ENCODE results near the gene DNAL4.
A peak's percentile ranks its signal among the peaks of the same experiment; 100 is the strongest.

The DNAL4 gene

DNA sequence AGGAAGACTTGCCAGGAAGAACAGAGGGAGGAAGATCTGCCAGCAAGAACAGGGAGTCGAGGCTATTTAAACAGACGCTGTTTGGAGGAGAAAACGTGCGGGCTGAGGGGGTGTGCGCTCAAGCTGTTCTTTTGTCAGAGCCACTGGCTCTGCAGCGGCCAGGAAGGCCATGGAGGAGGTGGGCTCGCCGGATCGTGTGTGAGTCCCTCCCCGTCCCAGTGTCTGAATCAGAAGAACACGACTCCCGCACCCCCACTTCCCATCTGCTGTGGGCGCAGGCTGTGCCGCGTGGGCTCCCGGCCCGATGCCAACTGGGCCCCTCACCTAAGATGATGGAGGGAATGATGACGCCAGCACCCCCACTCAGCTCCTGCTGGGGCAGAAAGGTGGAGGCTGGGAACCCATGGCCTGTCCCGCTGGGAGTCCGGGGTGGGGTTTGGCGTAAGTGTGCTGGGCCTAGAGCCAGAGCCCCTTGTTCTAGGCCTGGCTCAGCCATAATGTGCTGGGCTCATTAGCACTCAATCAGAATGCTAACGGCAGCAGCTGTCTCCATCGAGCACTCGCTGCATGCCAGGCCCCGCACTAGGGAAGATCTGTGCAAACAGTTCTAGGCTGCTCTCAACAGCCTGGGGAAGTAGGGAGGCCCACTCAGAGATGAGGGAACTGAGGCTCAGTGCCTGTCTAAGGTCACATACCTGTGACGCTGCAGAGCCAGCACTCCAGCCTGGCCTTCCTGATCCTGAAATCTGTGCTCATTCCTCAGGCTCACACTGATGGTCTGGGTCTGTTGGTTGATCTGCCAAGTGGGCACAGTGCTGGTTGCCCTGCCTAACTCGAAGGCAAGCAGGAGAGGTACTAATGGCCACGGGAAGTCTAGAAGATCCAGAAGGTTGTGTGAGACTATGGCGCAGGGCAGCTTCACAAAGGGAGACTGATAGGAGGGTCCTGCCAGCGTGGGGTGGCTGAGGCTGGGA is 38.3 kb upstream of the DNAL4 start:
- CTCF ChIA-PET, result no interaction called here
- Histone ChIP-seq H3K4me3 (ENCODE audit: control insufficient read depth in 1 of 7, extremely low read depth in 1 of 7, insufficient read depth in 4 of 7, low read depth in 2 of 7, low read length in 6 of 7) (no peak overlapping the region), H3K27ac (ENCODE audit: insufficient read depth in 1 of 2, low read depth in 1 of 2, low read length in 2 of 2, poor library complexity in 1 of 2, severe bottlenecking in 2 of 2) (no peak overlapping the region), H3K9me3 (ENCODE audit: control extremely low read depth in 1 of 5, control insufficient read depth in 4 of 5, insufficient read depth in 2 of 5, low read depth in 1 of 5, low read length in 4 of 5) (no peaks in the 10 kb centered on the region), H3K27me3 (replicated peaks in 2 of 5; ENCODE audit: control insufficient read depth in 4 of 5, insufficient read depth in 5 of 5, low read length in 4 of 5) (peaks cover 0 to 6% (median 0%) of the 10 kb centered on the region in 5 experiments), H3K36me3 (ENCODE audit: control insufficient read depth in 4 of 4, insufficient read depth in 4 of 4, low read length in 3 of 4) (no peaks in the 10 kb centered on the region), H3K4me1 (ENCODE audit: control extremely low read depth in 1 of 4, control insufficient read depth in 4 of 4, insufficient read depth in 4 of 4, low read length in 3 of 4) (no peaks in the 10 kb centered on the region)
- POLR2A ChIA-PET, result no interaction called here
- DNase-seq, result no peak
- WGBS (ENCODE audit: insufficient coverage), result 96% methylated on average over 24 of the region's 30 CpGs

DNA sequence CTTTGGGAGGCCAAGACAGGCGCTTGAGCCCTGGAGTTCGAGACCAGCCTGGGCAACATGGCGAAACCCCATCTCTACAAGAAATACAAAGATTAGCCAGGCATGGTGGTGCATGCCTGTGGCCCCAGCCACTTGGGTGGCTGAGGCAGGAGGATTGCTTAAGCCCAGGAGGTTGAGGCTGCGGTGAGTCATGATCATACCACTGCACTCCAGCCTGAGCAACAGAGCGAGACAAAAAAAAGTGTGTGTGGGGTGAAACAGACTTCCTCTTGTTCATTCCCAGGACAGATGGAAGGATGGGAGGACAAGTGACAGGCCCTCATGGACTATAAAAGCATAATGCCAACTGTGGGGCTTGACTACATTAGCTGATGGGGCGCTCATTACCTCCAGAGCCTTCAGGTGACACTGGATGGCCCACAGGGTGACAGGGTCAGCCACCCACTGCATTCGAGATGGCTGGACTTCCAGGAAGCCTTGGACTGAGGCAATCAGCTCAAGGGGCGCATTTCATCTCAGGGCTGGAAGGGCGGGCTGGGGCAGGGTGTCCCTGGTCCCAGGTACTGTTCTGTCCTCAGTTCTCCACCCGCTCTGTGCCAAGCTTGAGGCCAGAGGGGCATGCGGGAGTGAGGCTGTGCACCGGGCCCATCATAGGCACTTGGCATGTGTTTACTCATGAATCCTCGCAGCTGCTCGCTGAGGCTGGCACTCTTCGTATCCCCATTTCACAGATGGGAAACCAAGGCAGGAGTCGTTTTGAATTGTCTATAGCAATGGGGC is 37.4 kb upstream of the DNAL4 start:
- Histone ChIP-seq H3K27me3 (replicated peaks in 2 of 5; ENCODE audit: control insufficient read depth in 4 of 5, insufficient read depth in 5 of 5, low read length in 4 of 5) (peaks cover 0 to 2% (median 0%) of the 10 kb centered on the region in 5 experiments), H3K36me3 (ENCODE audit: control insufficient read depth in 4 of 4, insufficient read depth in 4 of 4, low read length in 3 of 4) (no peaks in the 10 kb centered on the region), H3K9me3 (ENCODE audit: control extremely low read depth in 1 of 5, control insufficient read depth in 4 of 5, insufficient read depth in 2 of 5, low read depth in 1 of 5, low read length in 4 of 5) (no peaks in the 10 kb centered on the region), H3K4me1 (ENCODE audit: control extremely low read depth in 1 of 4, control insufficient read depth in 4 of 4, insufficient read depth in 4 of 4, low read length in 3 of 4) (no peaks in the 10 kb centered on the region), H3K27ac (ENCODE audit: insufficient read depth in 1 of 2, low read depth in 1 of 2, low read length in 2 of 2, poor library complexity in 1 of 2, severe bottlenecking in 2 of 2) (no peak overlapping the region), H3K4me3 (ENCODE audit: control insufficient read depth in 1 of 7, extremely low read depth in 1 of 7, insufficient read depth in 4 of 7, low read depth in 2 of 7, low read length in 6 of 7) (no peak overlapping the region)
- POLR2A ChIA-PET, result no interaction called here
- DNase-seq, result peak in 2 of 3 donors; percentile 28 to 31
- 96% methylated on average over 13 of the region's 16 CpGs for WGBS (ENCODE audit: insufficient coverage)
- CTCF ChIA-PET, result no interaction called here

- DNase-seq, result no peak
- WGBS (ENCODE audit: insufficient coverage), result 96% methylated on average over 5 of the region's 7 CpGs
- Histone ChIP-seq H3K27me3 (replicated peaks in 2 of 5; ENCODE audit: control insufficient read depth in 4 of 5, insufficient read depth in 5 of 5, low read length in 4 of 5) (peaks cover 0 to 2% (median 0%) of the 10 kb centered on the region in 5 experiments), H3K4me3 (ENCODE audit: control insufficient read depth in 1 of 7, extremely low read depth in 1 of 7, insufficient read depth in 4 of 7, low read depth in 2 of 7, low read length in 6 of 7) (no peak overlapping the region), H3K9me3 (ENCODE audit: control extremely low read depth in 1 of 5, control insufficient read depth in 4 of 5, insufficient read depth in 2 of 5, low read depth in 1 of 5, low read length in 4 of 5) (no peaks in the 10 kb centered on the region), H3K4me1 (ENCODE audit: control extremely low read depth in 1 of 4, control insufficient read depth in 4 of 4, insufficient read depth in 4 of 4, low read length in 3 of 4) (no peaks in the 10 kb centered on the region), H3K36me3 (ENCODE audit: control insufficient read depth in 4 of 4, insufficient read depth in 4 of 4, low read length in 3 of 4) (no peaks in the 10 kb centered on the region), H3K27ac (ENCODE audit: insufficient read depth in 1 of 2, low read depth in 1 of 2, low read length in 2 of 2, poor library complexity in 1 of 2, severe bottlenecking in 2 of 2) (no peak overlapping the region)
- POLR2A ChIA-PET, result no interaction called here
- CTCF ChIA-PET, result no interaction called here
Observed at GRCh38 chr22:38830845-38831108, 36.8 kb upstream of the DNAL4 start.

GRCh38 chr22:38830026-38830844 is 36.3 kb upstream of the DNAL4 start:
- H3K36me3 ChIP-seq (ENCODE audit: control insufficient read depth in 4 of 4, insufficient read depth in 4 of 4, low read length in 3 of 4), result no peaks in the 10 kb centered on the region
- POLR2A ChIA-PET, result no interaction called here
- DNase-seq, result no peak
- CTCF ChIA-PET, result no interaction called here
- no peak overlapping the region for H3K27ac ChIP-seq (ENCODE audit: insufficient read depth in 1 of 2, low read depth in 1 of 2, low read length in 2 of 2, poor library complexity in 1 of 2, severe bottlenecking in 2 of 2)
- H3K9me3 ChIP-seq (ENCODE audit: control extremely low read depth in 1 of 5, control insufficient read depth in 4 of 5, insufficient read depth in 2 of 5, low read depth in 1 of 5, low read length in 4 of 5), result no peaks in the 10 kb centered on the region
- 90% methylated on average over 13 of the region's 17 CpGs for WGBS (ENCODE audit: insufficient coverage)
- H3K4me3 ChIP-seq (ENCODE audit: control insufficient read depth in 1 of 7, extremely low read depth in 1 of 7, insufficient read depth in 4 of 7, low read depth in 2 of 7, low read length in 6 of 7), result no peak overlapping the region
- peaks cover 0 to 2% (median 0%) of the 10 kb centered on the region in 5 experiments for H3K27me3 ChIP-seq (replicated peaks in 2 of 5; ENCODE audit: control insufficient read depth in 4 of 5, insufficient read depth in 5 of 5, low read length in 4 of 5)
- no peaks in the 10 kb centered on the region for H3K4me1 ChIP-seq (ENCODE audit: control extremely low read depth in 1 of 4, control insufficient read depth in 4 of 4, insufficient read depth in 4 of 4, low read length in 3 of 4)

DNA sequence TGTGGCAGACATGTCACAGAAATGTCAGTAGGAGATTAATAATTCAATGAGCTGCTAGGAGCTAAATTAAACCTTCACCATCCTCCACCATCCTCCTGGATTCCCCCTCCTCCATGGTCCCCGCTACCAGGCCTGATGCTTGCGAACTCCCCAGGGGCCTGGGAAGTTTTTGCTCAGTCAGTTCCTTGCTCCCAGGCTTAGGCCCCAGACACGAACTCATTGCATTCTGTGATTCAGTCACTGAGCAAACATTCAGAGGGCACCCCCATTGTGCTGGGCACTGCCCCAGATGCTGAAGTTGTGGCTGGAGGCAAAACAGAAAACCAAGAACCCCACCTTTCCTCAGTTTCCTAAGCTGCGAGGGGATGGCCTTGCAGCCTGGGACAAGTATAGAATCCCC is 35.5 kb upstream of the DNAL4 start:
- ChIA-PET CTCF (interaction anchor here (1.2 to 1.4 kb wide), 2 partner anchors 14 to 24 kb away, joined by 3 to 4 read pairs; no protein-coding TSS in a partner anchor), POLR2A (no interaction called here)
- H3K36me3 ChIP-seq (ENCODE audit: control insufficient read depth in 4 of 4, insufficient read depth in 4 of 4, low read length in 3 of 4), result no peaks in the 10 kb centered on the region
- no peaks in the 10 kb centered on the region for H3K4me1 ChIP-seq (ENCODE audit: control extremely low read depth in 1 of 4, control insufficient read depth in 4 of 4, insufficient read depth in 4 of 4, low read length in 3 of 4)
- no peak for DNase-seq
- WGBS (ENCODE audit: insufficient coverage), result 94% methylated on average over 4 of the region's 4 CpGs
- no peak overlapping the region for H3K27ac ChIP-seq (ENCODE audit: insufficient read depth in 1 of 2, low read depth in 1 of 2, low read length in 2 of 2, poor library complexity in 1 of 2, severe bottlenecking in 2 of 2)
- peaks cover 0 to 2% (median 0%) of the 10 kb centered on the region in 5 experiments for H3K27me3 ChIP-seq (replicated peaks in 2 of 5; ENCODE audit: control insufficient read depth in 4 of 5, insufficient read depth in 5 of 5, low read length in 4 of 5)
- H3K9me3 ChIP-seq (ENCODE audit: control extremely low read depth in 1 of 5, control insufficient read depth in 4 of 5, insufficient read depth in 2 of 5, low read depth in 1 of 5, low read length in 4 of 5), result no peaks in the 10 kb centered on the region
- no peak overlapping the region for H3K4me3 ChIP-seq (ENCODE audit: control insufficient read depth in 1 of 7, extremely low read depth in 1 of 7, insufficient read depth in 4 of 7, low read depth in 2 of 7, low read length in 6 of 7)

DNA sequence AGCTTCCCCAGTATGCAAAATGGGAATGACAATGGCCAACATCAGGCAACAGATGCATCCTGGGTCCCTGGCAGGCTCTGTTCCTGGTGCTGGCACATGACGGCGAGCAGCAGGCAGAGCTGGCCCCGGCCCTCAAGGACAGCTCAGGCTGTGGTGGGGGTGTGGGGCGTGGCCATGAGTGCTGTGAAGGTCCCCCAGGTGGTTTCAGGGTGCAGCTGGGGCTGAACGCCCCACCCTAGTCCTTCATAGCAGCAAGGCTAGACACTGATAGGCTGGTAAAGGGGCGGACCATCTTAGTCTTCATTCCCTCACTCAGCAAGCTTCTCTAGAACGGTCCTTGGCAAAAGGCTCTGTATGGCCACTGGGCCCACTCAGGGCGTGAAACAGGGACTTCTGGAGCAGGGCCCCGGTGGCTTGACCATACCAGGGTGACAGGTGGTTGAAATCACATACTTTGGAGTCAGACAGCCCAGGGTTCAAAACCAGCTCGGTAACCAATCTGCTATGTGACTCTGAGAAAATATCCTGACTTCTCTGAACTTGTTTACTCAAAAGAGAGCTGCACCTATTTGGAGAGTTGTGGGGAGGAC is 34.8 kb upstream of the DNAL4 start:
- CTCF ChIA-PET, result interaction anchor here (0.8 to 1.7 kb wide), 5 partner anchors 10 to 174 kb away, joined by 3 to 6 read pairs (median 3); no protein-coding TSS in a partner anchor
- POLR2A ChIA-PET, result no interaction called here
- Histone ChIP-seq H3K27ac (ENCODE audit: insufficient read depth in 1 of 2, low read depth in 1 of 2, low read length in 2 of 2, poor library complexity in 1 of 2, severe bottlenecking in 2 of 2) (no peak overlapping the region), H3K4me3 (ENCODE audit: control insufficient read depth in 1 of 7, extremely low read depth in 1 of 7, insufficient read depth in 4 of 7, low read depth in 2 of 7, low read length in 6 of 7) (no peak overlapping the region), H3K36me3 (ENCODE audit: control insufficient read depth in 4 of 4, insufficient read depth in 4 of 4, low read length in 3 of 4) (no peaks in the 10 kb centered on the region), H3K4me1 (ENCODE audit: control extremely low read depth in 1 of 4, control insufficient read depth in 4 of 4, insufficient read depth in 4 of 4, low read length in 3 of 4) (no peaks in the 10 kb centered on the region), H3K27me3 (replicated peaks in 2 of 5; ENCODE audit: control insufficient read depth in 4 of 5, insufficient read depth in 5 of 5, low read length in 4 of 5) (peaks cover 0 to 2% (median 0%) of the 10 kb centered on the region in 5 experiments), H3K9me3 (ENCODE audit: control extremely low read depth in 1 of 5, control insufficient read depth in 4 of 5, insufficient read depth in 2 of 5, low read depth in 1 of 5, low read length in 4 of 5) (no peaks in the 10 kb centered on the region)
- no peak for DNase-seq
- WGBS (ENCODE audit: insufficient coverage), result 96% methylated on average over 7 of the region's 10 CpGs

Measured in common myeloid progenitor, CD34-positive (primary cell).